GM18505 (cell line): ENCODE results near the gene TMEM39B.
"Not testable (repeated sequence)": the region's sequence is repeated elsewhere in the genome, so short reads cannot be mapped to it uniquely, and the experiment has no call there.

Experiments used
- ATAC-seq: cut with Tn5 transposase; IDR thresholded peaks from one replicate; pipeline ENCODE4 v1.9.1; 2021; ENCODE audit not compliant: unreplicated experiment
- POLR2A ChIP-seq: IDR thresholded peaks from 4 replicates; pipeline ENCODE4 v1.6.1; 2011; ENCODE audit warnings: borderline replicate concordance; ENCODE audit not compliant: insufficient read depth, insufficient read length; ENCODE audit errors: extremely low read depth

Gene TMEM39B

GRCh38 chr1:32144033-32144432 lies 71.3 kb downstream of the TMEM39B start:
- no peak for TF ChIP-seq POLR2A
- no peak for ATAC-seq

- not testable (repeated sequence) for ATAC-seq
Measured at GRCh38 chr1:32147799-32148198, 75.1 kb downstream of the TMEM39B start.

GRCh38 chr1:32150847-32151246 lies 78.1 kb downstream of the TMEM39B start:
- ATAC-seq = no peak
- TF ChIP-seq POLR2A = no peak

GRCh38 chr1:32151319-32151787 lies 78.6 kb downstream of the TMEM39B start:
- ATAC-seq = no peak
- no peak for TF ChIP-seq POLR2A
